GM12878 (cell line): ENCODE measurements around the gene OLFML2B. TPM values are rescaled to one million over a fixed set of nuclear protein-coding genes. Genes with fewer than 3 reads are reported as not detected.

ENCODE experiments used
- ATAC-seq: fragments of 200-7000 bp; cut with Tn5 transposase; 3 replicates; pipeline ENCODE4 v1.9.1; 2020; ENCODE audit warnings: mild to moderate bottlenecking, moderate library complexity
- BruUV-seq: library from RNA; stranded (reverse); fragments of 400-500 nt; replicated peaks from 2 replicates; lab custom pipeline; 2021; lab: Mats Ljungman, UMichigan
- CTCF ChIA-PET: fragments of 300-600 bp; sonication (Branson Sonifier 250); formaldehyde crosslinking; extraction: SDS; loops from one replicate; lab custom pipeline; 2021; ENCODE audit warnings: inconsistent platforms; lab: Yijun Ruan, JAX
- POLR2A ChIA-PET: fragments of 350-600 bp; formaldehyde crosslinking; extraction: SDS; loops from one replicate; lab custom pipeline; 2021; ENCODE audit warnings: inconsistent platforms; lab: Charles Lee
- RAD21 ChIA-PET: fragments of 300-600 bp; sonication (Branson Sonifier 250); formaldehyde crosslinking; loops from one replicate; lab custom pipeline; 2023; ENCODE audit warnings: antibody characterized with exemption; ENCODE audit not compliant: unreplicated experiment; lab: Charles Lee
- SMC1A ChIA-PET: fragments of 300-600 bp; sonication (Branson Sonifier 250); formaldehyde crosslinking; loops from one replicate; lab custom pipeline; 2023; ENCODE audit not compliant: unreplicated experiment, uncharacterized antibody; lab: Charles Lee
- DNase-seq: peaks from one replicate; pipeline ENCODE4 v3.0.0-alpha.2; 2011; ENCODE audit warnings: low read depth, low spot score
- FAIRE-seq: peaks from 3 replicates; lab custom pipeline; 2011; peaks lifted over from hg19 to GRCh38; lab: Jason Lieb, UNC
- H2AFZ ChIP-seq: 2 replicates; pipeline ENCODE4 v1.6.0; 2011; ENCODE audit warnings: low read depth, low read length, control low read depth; ENCODE audit not compliant: control insufficient read depth
- H3K27ac ChIP-seq: 2 replicates; pipeline ENCODE4 v1.5.1; 2011; ENCODE audit warnings: control low read depth; ENCODE audit not compliant: control insufficient read depth, insufficient read depth
- H3K27me3 ChIP-seq, 2 experiments: replicated peaks in 1 of 2; 2 replicates each; pipeline versions ENCODE4 v1.6.0 to v1.6.1; 2011; ENCODE audit warnings: low read length in 1 of 2; ENCODE audit not compliant: control insufficient read depth in 2 of 2, insufficient read depth in 2 of 2
- H3K36me3 ChIP-seq, 2 experiments: 2 replicates each; pipeline ENCODE4 v1.5.1; 2011; ENCODE audit warnings: low read length in 1 of 2; ENCODE audit not compliant: control insufficient read depth in 2 of 2, insufficient read depth in 2 of 2
- H3K4me1 ChIP-seq: 2 replicates; pipeline ENCODE4 v1.6.1; 2011; ENCODE audit warnings: mild to moderate bottlenecking, low read length, moderate library complexity, mixed read lengths; ENCODE audit not compliant: control insufficient read depth, insufficient read depth
- H3K4me2 ChIP-seq: 2 replicates; pipeline ENCODE4 v1.6.0; 2011; ENCODE audit warnings: control low read depth; ENCODE audit not compliant: control insufficient read depth, insufficient read depth
- H3K4me3 ChIP-seq: fragments of 200-600 bp; sonication (generic); 2 replicates; pipeline ENCODE4 v1.5.1; 2016
- H3K79me2 ChIP-seq: 2 replicates; pipeline ENCODE4 v1.6.0; 2011; ENCODE audit warnings: low read length; ENCODE audit not compliant: control insufficient read depth, insufficient read depth
- H3K9ac ChIP-seq: 2 replicates; pipeline ENCODE4 v1.8.0; 2011; ENCODE audit warnings: low read length, control low read depth, mixed read lengths; ENCODE audit not compliant: control insufficient read depth, insufficient read depth
- H3K9me3 ChIP-seq: replicated peaks from 3 replicates; pipeline ENCODE4 v1.5.1; 2011; ENCODE audit warnings: mild to moderate bottlenecking, low read length; ENCODE audit not compliant: control insufficient read depth, insufficient read depth
- H4K20me1 ChIP-seq: 2 replicates; pipeline ENCODE4 v1.6.0; 2011; ENCODE audit not compliant: control insufficient read depth, insufficient read depth
- CBX5 ChIP-seq: sonication (generic); IDR thresholded peaks from 2 replicates; pipeline ENCODE4 v1.6.1; 2016; ENCODE audit warnings: low read depth, moderate library complexity, mild to moderate bottlenecking, inconsistent platforms
- KLF5 ChIP-seq: fragments of 450-650 bp; IDR thresholded peaks from 2 replicates; pipeline ENCODE4 v1.6.1; 2014; ENCODE audit warnings: mild to moderate bottlenecking; ENCODE audit not compliant: partially characterized antibody
- NFYB ChIP-seq: IDR thresholded peaks from 2 replicates; pipeline ENCODE4 v1.6.1; 2011; ENCODE audit warnings: low read depth, mild to moderate bottlenecking, low read length, improper control_type of control experiment, moderate library complexity; ENCODE audit not compliant: insufficient read depth
- SIN3A ChIP-seq: IDR thresholded peaks from 2 replicates; pipeline ENCODE4 v1.6.1; 2012; ENCODE audit warnings: low read depth, low read length, improper control_type of control experiment
- SMARCA5 ChIP-seq: fragments of 450-650 bp; IDR thresholded peaks from 2 replicates; pipeline ENCODE4 v1.6.1; 2017; ENCODE audit warnings: mild to moderate bottlenecking
- SP1 ChIP-seq: IDR thresholded peaks from one replicate; pipeline ENCODE4 v1.6.1; 2011; ENCODE audit warnings: low read depth, low read length
- ZBED1 ChIP-seq: IDR thresholded peaks from 2 replicates; pipeline ENCODE4 v1.6.1; 2016; ENCODE audit warnings: borderline replicate concordance
- ZNF622 ChIP-seq: fragments of 450-650 bp; IDR thresholded peaks from 2 replicates; pipeline ENCODE4 v1.6.1; 2017; ENCODE audit warnings: mild to moderate bottlenecking, inconsistent platforms
- ZZZ3 ChIP-seq: IDR thresholded peaks from 2 replicates; pipeline ENCODE4 v1.6.1; 2011; ENCODE audit warnings: low read depth; ENCODE audit not compliant: control insufficient read depth, insufficient read length
- WGBS: methylation state at CpG from one replicate; pipeline ENCODE4 v1.1.6; 2016; ENCODE audit warnings: low lambda C conversion rate; ENCODE audit not compliant: insufficient replicate concordance, insufficient coverage; ENCODE audit errors: missing lambda C conversion rate; 5-methylcytosine and 5-hydroxymethylcytosine counted together
- in situ Hi-C: fragments of 300-500 bp; cut with MboI; formaldehyde crosslinking; loops from 9 replicates; pipeline ENCODE4 v1.14.3; 2018; ENCODE audit warnings: mixed read lengths
- intact Hi-C: fragments of 100-400 bp; cut with micrococcal nuclease; formaldehyde crosslinking; loops from one replicate; pipeline ENCODE4 v1.14.2; 2022; ENCODE audit not compliant: unreplicated experiment
- polyA plus RNA-seq, 11 experiments: library from polyadenylated mRNA; depleted of rRNA in 4 of 11; unstranded in 6 of 11; stranded (reverse) in 5 of 11; fragments of >200 nt; fragmentation: Nextera tagmentation in 4 of 11; fragmentation: Illumina TruSeq in 1 of 11; extraction: Ambion mirVana in 4 of 11; extraction: Trizol in 1 of 11; gene quantifications; 1 replicate in 1 of 11; 2 replicates in 10 of 11; pipeline versions ENCODE4 v1.2.1 to v1.2.3, GENCODE V29; 2011 to 2016; ENCODE audit warnings: inconsistent platforms in 2 of 11, missing spikeins in 2 of 11, low read depth in 1 of 11
- total RNA-seq, 4 experiments: library from RNA; depleted of rRNA in 3 of 4; stranded (reverse); fragments of >200 nt in 3 of 4; fragmentation: Illumina TruSeq in 1 of 4; extraction: Trizol in 1 of 4; gene quantifications; 2 replicates each; pipeline versions ENCODE4 v1.2.1 to v1.2.3, GENCODE V29; 2013 to 2021
- TF ChIP-seq, protein P1 (sequence below): fragments of 450-650 bp; conservative IDR thresholded peaks from 2 replicates; pipeline ENCODE4 v1.6.1; 2017; ENCODE audit warnings: mild to moderate bottlenecking, moderate library complexity
- TF ChIP-seq, protein P2 (sequence below): fragments of 450-650 bp; IDR thresholded peaks from 2 replicates; pipeline ENCODE4 v1.6.1; 2016; ENCODE audit warnings: mild to moderate bottlenecking
- TF ChIP-seq, protein P3 (sequence below): IDR thresholded peaks from 2 replicates; pipeline ENCODE4 v1.6.1; 2012; ENCODE audit warnings: low read depth, low read length, improper control_type of control experiment
- TF ChIP-seq, protein P4 (sequence below): fragments of 450-650 bp; IDR thresholded peaks from 2 replicates; pipeline ENCODE4 v1.6.1; 2017; ENCODE audit warnings: low read depth, mild to moderate bottlenecking, moderate library complexity
- TF ChIP-seq, protein P5 (sequence below): IDR thresholded peaks from 2 replicates; pipeline ENCODE4 v1.6.1; 2012; ENCODE audit warnings: low read depth, low read length, improper control_type of control experiment
- TF ChIP-seq, protein P6 (sequence below), 3 experiments: IDR thresholded peaks in 2 of 3; conservative IDR thresholded peaks in 1 of 3; 2 replicates each; pipeline ENCODE4 v1.5.1; 2011; ENCODE audit warnings: low read depth in 3 of 3, low read length in 3 of 3, mild to moderate bottlenecking in 3 of 3, control low read depth in 2 of 3, moderate library complexity in 2 of 3, inconsistent platforms in 1 of 3, mixed read lengths in 1 of 3; ENCODE audit not compliant: control insufficient read depth in 2 of 3, insufficient read depth in 1 of 3; ENCODE audit errors: extremely low read depth in 1 of 3

The OLFML2B gene
- total and polyA plus RNA-seq, 10 of the 15 experiments (the other 5 are each of a cell fraction or from before 2014, with no cell fraction given) = not detected

DNA sequence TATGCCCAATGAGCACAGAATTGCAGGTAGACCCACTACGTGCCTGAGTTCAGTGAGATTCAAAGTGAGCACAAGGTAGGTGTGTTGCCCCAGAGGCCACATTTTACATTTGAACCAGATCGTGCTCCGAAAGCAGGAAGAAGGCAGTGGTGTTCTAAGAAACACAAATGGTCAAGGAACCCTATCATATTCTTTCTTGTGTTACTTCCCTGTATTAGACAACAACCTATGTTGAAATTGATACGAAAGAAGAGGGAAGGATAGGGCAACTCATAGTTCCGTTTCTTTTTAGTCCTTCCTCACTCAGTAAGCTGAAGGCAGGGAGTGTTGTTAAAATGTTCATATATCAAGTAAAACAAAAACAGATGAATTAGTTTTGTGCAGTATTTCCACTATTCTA is 33.9 kb downstream of the OLFML2B start:
- Histone ChIP-seq H3K4me1 (no peaks in the 10 kb centered on the region), H3K36me3 (no peaks in the 10 kb centered on the region), H3K4me2 (no peak overlapping the region), H4K20me1 (no peaks in the 10 kb centered on the region), H3K9me3 (no peaks in the 10 kb centered on the region; the same call in 2 of the 3 replicates), H3K79me2 (no peaks in the 10 kb centered on the region), H3K9ac (no peak overlapping the region), H3K4me3 (no peak overlapping the region), H3K27me3 (peaks cover 0 to 1% of the 10 kb centered on the region in 2 experiments; a peak in 2 of 4 replicates), H3K27ac (no peak overlapping the region), H2AFZ (no peak overlapping the region)
- FAIRE-seq (no peak), ATAC-seq (no peak), DNase-seq (no peak)
- intact Hi-C loops = no loop called here
- POLR2A ChIA-PET = no interaction called here
- BruUV-seq = no TSS peak
- 25% methylated on average over 5 of the region's 5 CpGs for WGBS
- RAD21 ChIA-PET = no interaction called here
- SMC1A ChIA-PET = no interaction called here
- in situ Hi-C loops = no loop called here
- CTCF ChIA-PET = no interaction called here
- TF ChIP-seq NFYB = no peak
- no peak for TF ChIP-seq ZBED1
- TF ChIP-seq CBX5 = no peak
- no peak for TF ChIP-seq SP1
- TF ChIP-seq, protein P1, sequence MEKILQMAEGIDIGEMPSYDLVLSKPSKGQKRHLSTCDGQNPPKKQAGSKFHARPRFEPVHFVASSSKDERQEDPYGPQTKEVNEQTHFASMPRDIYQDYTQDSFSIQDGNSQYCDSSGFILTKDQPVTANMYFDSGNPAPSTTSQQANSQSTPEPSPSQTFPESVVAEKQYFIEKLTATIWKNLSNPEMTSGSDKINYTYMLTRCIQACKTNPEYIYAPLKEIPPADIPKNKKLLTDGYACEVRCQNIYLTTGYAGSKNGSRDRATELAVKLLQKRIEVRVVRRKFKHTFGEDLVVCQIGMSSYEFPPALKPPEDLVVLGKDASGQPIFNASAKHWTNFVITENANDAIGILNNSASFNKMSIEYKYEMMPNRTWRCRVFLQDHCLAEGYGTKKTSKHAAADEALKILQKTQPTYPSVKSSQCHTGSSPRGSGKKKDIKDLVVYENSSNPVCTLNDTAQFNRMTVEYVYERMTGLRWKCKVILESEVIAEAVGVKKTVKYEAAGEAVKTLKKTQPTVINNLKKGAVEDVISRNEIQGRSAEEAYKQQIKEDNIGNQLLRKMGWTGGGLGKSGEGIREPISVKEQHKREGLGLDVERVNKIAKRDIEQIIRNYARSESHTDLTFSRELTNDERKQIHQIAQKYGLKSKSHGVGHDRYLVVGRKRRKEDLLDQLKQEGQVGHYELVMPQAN = no peak
- TF ChIP-seq SIN3A = no peak
- no peak for TF ChIP-seq SMARCA5
- TF ChIP-seq, protein P2, sequence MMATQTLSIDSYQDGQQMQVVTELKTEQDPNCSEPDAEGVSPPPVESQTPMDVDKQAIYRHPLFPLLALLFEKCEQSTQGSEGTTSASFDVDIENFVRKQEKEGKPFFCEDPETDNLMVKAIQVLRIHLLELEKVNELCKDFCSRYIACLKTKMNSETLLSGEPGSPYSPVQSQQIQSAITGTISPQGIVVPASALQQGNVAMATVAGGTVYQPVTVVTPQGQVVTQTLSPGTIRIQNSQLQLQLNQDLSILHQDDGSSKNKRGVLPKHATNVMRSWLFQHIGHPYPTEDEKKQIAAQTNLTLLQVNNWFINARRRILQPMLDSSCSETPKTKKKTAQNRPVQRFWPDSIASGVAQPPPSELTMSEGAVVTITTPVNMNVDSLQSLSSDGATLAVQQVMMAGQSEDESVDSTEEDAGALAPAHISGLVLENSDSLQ = no peak
- no peak for TF ChIP-seq KLF5
- TF ChIP-seq, protein P3, sequence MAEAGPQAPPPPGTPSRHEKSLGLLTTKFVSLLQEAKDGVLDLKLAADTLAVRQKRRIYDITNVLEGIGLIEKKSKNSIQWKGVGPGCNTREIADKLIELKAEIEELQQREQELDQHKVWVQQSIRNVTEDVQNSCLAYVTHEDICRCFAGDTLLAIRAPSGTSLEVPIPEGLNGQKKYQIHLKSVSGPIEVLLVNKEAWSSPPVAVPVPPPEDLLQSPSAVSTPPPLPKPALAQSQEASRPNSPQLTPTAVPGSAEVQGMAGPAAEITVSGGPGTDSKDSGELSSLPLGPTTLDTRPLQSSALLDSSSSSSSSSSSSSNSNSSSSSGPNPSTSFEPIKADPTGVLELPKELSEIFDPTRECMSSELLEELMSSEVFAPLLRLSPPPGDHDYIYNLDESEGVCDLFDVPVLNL = no peak
- TF ChIP-seq, protein P4, sequence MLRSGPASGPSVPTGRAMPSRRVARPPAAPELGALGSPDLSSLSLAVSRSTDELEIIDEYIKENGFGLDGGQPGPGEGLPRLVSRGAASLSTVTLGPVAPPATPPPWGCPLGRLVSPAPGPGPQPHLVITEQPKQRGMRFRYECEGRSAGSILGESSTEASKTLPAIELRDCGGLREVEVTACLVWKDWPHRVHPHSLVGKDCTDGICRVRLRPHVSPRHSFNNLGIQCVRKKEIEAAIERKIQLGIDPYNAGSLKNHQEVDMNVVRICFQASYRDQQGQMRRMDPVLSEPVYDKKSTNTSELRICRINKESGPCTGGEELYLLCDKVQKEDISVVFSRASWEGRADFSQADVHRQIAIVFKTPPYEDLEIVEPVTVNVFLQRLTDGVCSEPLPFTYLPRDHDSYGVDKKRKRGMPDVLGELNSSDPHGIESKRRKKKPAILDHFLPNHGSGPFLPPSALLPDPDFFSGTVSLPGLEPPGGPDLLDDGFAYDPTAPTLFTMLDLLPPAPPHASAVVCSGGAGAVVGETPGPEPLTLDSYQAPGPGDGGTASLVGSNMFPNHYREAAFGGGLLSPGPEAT = no peak
- TF ChIP-seq, protein P5, sequence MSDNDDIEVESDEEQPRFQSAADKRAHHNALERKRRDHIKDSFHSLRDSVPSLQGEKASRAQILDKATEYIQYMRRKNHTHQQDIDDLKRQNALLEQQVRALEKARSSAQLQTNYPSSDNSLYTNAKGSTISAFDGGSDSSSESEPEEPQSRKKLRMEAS = no peak
- TF ChIP-seq, protein P6, sequence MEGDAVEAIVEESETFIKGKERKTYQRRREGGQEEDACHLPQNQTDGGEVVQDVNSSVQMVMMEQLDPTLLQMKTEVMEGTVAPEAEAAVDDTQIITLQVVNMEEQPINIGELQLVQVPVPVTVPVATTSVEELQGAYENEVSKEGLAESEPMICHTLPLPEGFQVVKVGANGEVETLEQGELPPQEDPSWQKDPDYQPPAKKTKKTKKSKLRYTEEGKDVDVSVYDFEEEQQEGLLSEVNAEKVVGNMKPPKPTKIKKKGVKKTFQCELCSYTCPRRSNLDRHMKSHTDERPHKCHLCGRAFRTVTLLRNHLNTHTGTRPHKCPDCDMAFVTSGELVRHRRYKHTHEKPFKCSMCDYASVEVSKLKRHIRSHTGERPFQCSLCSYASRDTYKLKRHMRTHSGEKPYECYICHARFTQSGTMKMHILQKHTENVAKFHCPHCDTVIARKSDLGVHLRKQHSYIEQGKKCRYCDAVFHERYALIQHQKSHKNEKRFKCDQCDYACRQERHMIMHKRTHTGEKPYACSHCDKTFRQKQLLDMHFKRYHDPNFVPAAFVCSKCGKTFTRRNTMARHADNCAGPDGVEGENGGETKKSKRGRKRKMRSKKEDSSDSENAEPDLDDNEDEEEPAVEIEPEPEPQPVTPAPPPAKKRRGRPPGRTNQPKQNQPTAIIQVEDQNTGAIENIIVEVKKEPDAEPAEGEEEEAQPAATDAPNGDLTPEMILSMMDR (IDR thresholded peaks at IDR 0.05 in 2 of 3, conservative IDR thresholded peaks at IDR 0.05 in 1 of 3; ENCODE audit: control insufficient read depth in 2 of 3, extremely low read depth in 1 of 3, insufficient read depth in 1 of 3, low read depth in 3 of 3, low read length in 3 of 3) = no peak
- TF ChIP-seq ZNF622 = no peak
- TF ChIP-seq ZZZ3 = no peak
